Neural progenitor cell (in vitro differentiated cells): ENCODE measurements around the gene PHLPP1. TPM values are rescaled to one million over a fixed set of nuclear protein-coding genes. Genes with fewer than 3 reads are reported as not detected.

Experiments used
- DNase-seq: peaks from one replicate; pipeline ENCODE4 v3.0.0-alpha.2; 2016; ENCODE audit warnings: low spot score
- H2AFZ ChIP-seq: fragments of 200-600 bp; sonication (generic); replicated peaks from 2 replicates; pipeline ENCODE4 v1.6.1; 2016; ENCODE audit warnings: antibody characterized with exemption
- H3F3A ChIP-seq: fragments of 200-600 bp; sonication (generic); 2 replicates; pipeline ENCODE4 v1.6.1; 2016; ENCODE audit warnings: antibody characterized with exemption, low read depth
- H3K27ac ChIP-seq: fragments of 200-600 bp; sonication (generic); 2 replicates; pipeline ENCODE4 v1.5.1; 2016; ENCODE audit warnings: mild to moderate bottlenecking
- H3K27me3 ChIP-seq: fragments of 200-600 bp; sonication (generic); 2 replicates; pipeline ENCODE4 v1.6.1; 2016; ENCODE audit warnings: mild to moderate bottlenecking, moderate library complexity
- H3K36me3 ChIP-seq: fragments of 200-600 bp; sonication (generic); 2 replicates; pipeline ENCODE4 v1.5.1; 2016
- H3K4me1 ChIP-seq: fragments of 200-600 bp; sonication (generic); 2 replicates; pipeline ENCODE4 v1.6.1; 2016; ENCODE audit warnings: mixed run types
- H3K4me2 ChIP-seq: fragments of 200-600 bp; sonication (generic); 2 replicates; pipeline ENCODE4 v1.6.1; 2016
- H3K4me3 ChIP-seq: fragments of 200-600 bp; sonication (generic); 2 replicates; pipeline ENCODE4 v1.5.1; 2016
- H3K79me2 ChIP-seq: fragments of 200-600 bp; sonication (generic); 2 replicates; pipeline ENCODE4 v1.6.1; 2016; ENCODE audit warnings: low read depth
- H3K9ac ChIP-seq: fragments of 200-600 bp; sonication (generic); 2 replicates; pipeline ENCODE4 v1.6.1; 2016
- H3K9me3 ChIP-seq: fragments of 200-600 bp; sonication (generic); 2 replicates; pipeline ENCODE4 v1.5.1; 2016; ENCODE audit warnings: low read depth
- H4K20me1 ChIP-seq: fragments of 200-600 bp; sonication (generic); 2 replicates; pipeline ENCODE4 v1.6.1; 2016; ENCODE audit warnings: low read depth
- H3K27ac Mint-ChIP-seq: 3 replicates; pipeline ENCODE4 v1.8.0; 2021; ENCODE audit warnings: mixed read lengths
- H3K27me3 Mint-ChIP-seq: 2 replicates; pipeline ENCODE4 v1.8.0; 2022; ENCODE audit warnings: low read depth, mild to moderate bottlenecking, inconsistent platforms, moderate library complexity, mixed read lengths; ENCODE audit not compliant: insufficient read depth
- H3K36me3 Mint-ChIP-seq: 3 replicates; pipeline ENCODE4 v1.8.0; 2021; ENCODE audit warnings: mixed read lengths
- H3K4me1 Mint-ChIP-seq: 3 replicates; pipeline ENCODE4 v1.8.0; 2021; ENCODE audit warnings: mixed read lengths
- H3K4me3 Mint-ChIP-seq: 3 replicates; pipeline ENCODE4 v1.8.0; 2021; ENCODE audit warnings: mild to moderate bottlenecking, moderate library complexity, mixed read lengths
- H3K9me3 Mint-ChIP-seq: 3 replicates; pipeline ENCODE4 v1.8.0; 2020; ENCODE audit warnings: mixed read lengths
- EZH2 ChIP-seq: fragments of 200-600 bp; sonication (generic); IDR thresholded peaks from 2 replicates; pipeline ENCODE4 v1.6.1; 2017; ENCODE audit warnings: antibody characterized with exemption, mild to moderate bottlenecking, moderate library complexity
- EZH2phosphoT487 ChIP-seq: fragments of 200-600 bp; sonication (generic); IDR thresholded peaks from 2 replicates; pipeline ENCODE4 v1.6.1; 2017; ENCODE audit warnings: antibody characterized with exemption
- total RNA-seq: library from RNA; depleted of rRNA; stranded (reverse); fragments of >200 nt; gene quantifications from 2 replicates; pipeline ENCODE4 v1.2.3, GENCODE V29; 2015; ENCODE audit warnings: low replicate concordance
- TF ChIP-seq, protein P1 (sequence below): fragments of 200-600 bp; sonication (generic); IDR thresholded peaks from 2 replicates; pipeline ENCODE4 v1.5.1; 2017; ENCODE audit warnings: antibody characterized with exemption, mild to moderate bottlenecking

The PHLPP1 gene
- total RNA-seq, 1 donor from 2014 or later = 20.8 TPM

DNA sequence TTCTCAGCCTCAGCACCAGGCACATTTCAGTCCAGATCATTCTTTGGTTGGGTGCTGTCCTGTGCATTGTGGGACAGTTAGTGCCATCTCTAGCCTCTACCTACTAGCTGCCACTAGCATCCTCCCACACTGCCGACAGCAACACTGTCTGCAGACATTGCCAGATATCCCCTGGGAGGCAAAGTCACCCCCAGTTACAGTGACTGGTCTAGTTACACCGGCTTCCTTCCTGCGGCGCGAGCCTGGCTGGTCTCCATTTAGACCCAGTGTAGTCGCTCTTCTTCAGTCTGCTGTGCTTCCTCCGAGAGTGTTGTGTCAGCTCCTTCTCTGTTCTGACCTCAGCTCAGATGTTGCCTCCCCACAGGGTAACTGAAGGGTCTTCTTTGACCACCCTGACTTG, 283.1 kb downstream of the PHLPP1 start:
- H3K9ac ChIP-seq = no peak overlapping the region
- Mint-ChIP-seq H3K4me1 (peaks cover 4% of the 10 kb centered on the region), H3K27me3 (no peaks in the 10 kb centered on the region), H3K4me3 (no peak overlapping the region), H3K9me3 (no peaks in the 10 kb centered on the region), H3K36me3 (no peaks in the 10 kb centered on the region), H3K27ac (peak overlapping the region; percentile 69)
- no peak overlapping the region for H3K27ac ChIP-seq
- no peaks in the 10 kb centered on the region for H3K4me1 ChIP-seq
- H3K36me3 ChIP-seq = no peaks in the 10 kb centered on the region
- no peaks in the 10 kb centered on the region for H4K20me1 ChIP-seq
- TF ChIP-seq, protein P1, sequence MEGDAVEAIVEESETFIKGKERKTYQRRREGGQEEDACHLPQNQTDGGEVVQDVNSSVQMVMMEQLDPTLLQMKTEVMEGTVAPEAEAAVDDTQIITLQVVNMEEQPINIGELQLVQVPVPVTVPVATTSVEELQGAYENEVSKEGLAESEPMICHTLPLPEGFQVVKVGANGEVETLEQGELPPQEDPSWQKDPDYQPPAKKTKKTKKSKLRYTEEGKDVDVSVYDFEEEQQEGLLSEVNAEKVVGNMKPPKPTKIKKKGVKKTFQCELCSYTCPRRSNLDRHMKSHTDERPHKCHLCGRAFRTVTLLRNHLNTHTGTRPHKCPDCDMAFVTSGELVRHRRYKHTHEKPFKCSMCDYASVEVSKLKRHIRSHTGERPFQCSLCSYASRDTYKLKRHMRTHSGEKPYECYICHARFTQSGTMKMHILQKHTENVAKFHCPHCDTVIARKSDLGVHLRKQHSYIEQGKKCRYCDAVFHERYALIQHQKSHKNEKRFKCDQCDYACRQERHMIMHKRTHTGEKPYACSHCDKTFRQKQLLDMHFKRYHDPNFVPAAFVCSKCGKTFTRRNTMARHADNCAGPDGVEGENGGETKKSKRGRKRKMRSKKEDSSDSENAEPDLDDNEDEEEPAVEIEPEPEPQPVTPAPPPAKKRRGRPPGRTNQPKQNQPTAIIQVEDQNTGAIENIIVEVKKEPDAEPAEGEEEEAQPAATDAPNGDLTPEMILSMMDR = no peak
- TF ChIP-seq EZH2 (no peak), EZH2phosphoT487 (no peak)
- H3F3A ChIP-seq = no peaks in the 10 kb centered on the region
- DNase-seq = no peak
- no peaks in the 10 kb centered on the region for H3K9me3 ChIP-seq
- H3K4me2 ChIP-seq = no peak overlapping the region
- no peaks in the 10 kb centered on the region for H3K79me2 ChIP-seq
- no peak overlapping the region for H2AFZ ChIP-seq
- no peak overlapping the region for H3K4me3 ChIP-seq
- H3K27me3 ChIP-seq = no peaks in the 10 kb centered on the region

DNA sequence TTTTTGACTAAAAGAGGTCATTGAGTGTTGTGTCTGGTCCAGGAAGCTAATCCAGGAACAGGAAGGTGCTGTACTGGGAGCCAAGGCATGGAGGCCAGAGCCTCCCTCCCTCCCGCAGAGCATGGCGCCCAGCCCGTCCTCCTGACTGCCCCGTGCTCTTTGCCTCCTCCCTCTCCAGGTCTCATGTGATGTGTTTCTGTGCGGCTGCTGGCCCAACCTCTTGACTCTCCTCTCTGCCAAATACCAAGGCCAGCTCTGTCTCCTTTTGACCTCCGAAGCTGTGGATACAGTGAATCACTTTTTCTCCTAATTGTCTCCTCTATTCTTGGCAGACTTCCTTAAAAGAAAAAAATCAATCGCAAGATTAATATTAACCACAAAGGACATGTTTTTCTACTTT, 284.1 kb downstream of the PHLPP1 start:
- Histone ChIP-seq H3K9me3 (no peaks in the 10 kb centered on the region), H3K4me3 (no peak overlapping the region), H3K9ac (no peak overlapping the region), H4K20me1 (no peaks in the 10 kb centered on the region), H3K27me3 (no peaks in the 10 kb centered on the region), H3K27ac (no peak overlapping the region), H3K4me2 (no peak overlapping the region), H3K36me3 (no peaks in the 10 kb centered on the region), H3F3A (no peaks in the 10 kb centered on the region), H3K79me2 (no peaks in the 10 kb centered on the region), H3K4me1 (no peaks in the 10 kb centered on the region), H2AFZ (no peak overlapping the region)
- no peak overlapping the region for H3K4me3 Mint-ChIP-seq
- H3K9me3 Mint-ChIP-seq = no peaks in the 10 kb centered on the region
- no peak for TF ChIP-seq EZH2
- no peak for TF ChIP-seq EZH2phosphoT487
- TF ChIP-seq, protein P1 = no peak
- no peaks in the 10 kb centered on the region for H3K36me3 Mint-ChIP-seq
- peaks cover 4% of the 10 kb centered on the region for H3K4me1 Mint-ChIP-seq
- peaks cover 2% of the 10 kb centered on the region for H3K27me3 Mint-ChIP-seq
- DNase-seq = no peak
- no peak overlapping the region for H3K27ac Mint-ChIP-seq

DNA sequence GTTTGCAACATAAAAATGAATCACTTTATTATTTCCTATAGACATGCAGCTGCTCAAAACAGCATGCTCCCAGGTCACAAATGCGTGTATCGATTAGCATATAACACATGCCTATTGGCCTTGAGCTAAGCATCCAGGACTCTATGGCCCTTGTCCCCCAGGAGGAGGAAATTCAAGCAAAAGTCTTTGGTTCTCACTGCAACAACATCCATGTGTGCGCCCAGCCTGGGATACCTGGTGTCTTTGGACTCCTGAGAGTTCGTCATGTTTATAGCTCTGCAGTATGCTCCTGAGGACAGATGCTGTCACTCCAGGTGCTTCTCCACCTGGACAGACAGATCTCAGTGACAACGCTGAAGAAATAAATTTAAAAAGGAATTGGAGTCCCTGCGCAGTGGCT, 284.6 kb downstream of the PHLPP1 start:
- Histone ChIP-seq H3K9ac (no peak overlapping the region), H3K79me2 (no peaks in the 10 kb centered on the region), H3K4me1 (no peaks in the 10 kb centered on the region), H3K36me3 (no peaks in the 10 kb centered on the region), H3K27ac (no peak overlapping the region), H3K4me3 (no peak overlapping the region), H3K27me3 (no peaks in the 10 kb centered on the region), H2AFZ (no peak overlapping the region), H3F3A (no peaks in the 10 kb centered on the region), H3K4me2 (no peak overlapping the region), H3K9me3 (no peaks in the 10 kb centered on the region), H4K20me1 (no peaks in the 10 kb centered on the region)
- Mint-ChIP-seq H3K36me3 (no peaks in the 10 kb centered on the region), H3K4me3 (no peak overlapping the region), H3K9me3 (no peaks in the 10 kb centered on the region), H3K27me3 (peaks cover 4% of the 10 kb centered on the region), H3K27ac (no peak overlapping the region), H3K4me1 (peaks cover 4% of the 10 kb centered on the region)
- no peak for DNase-seq
- TF ChIP-seq EZH2 (no peak), EZH2phosphoT487 (no peak)
- TF ChIP-seq, protein P1 = no peak

DNA sequence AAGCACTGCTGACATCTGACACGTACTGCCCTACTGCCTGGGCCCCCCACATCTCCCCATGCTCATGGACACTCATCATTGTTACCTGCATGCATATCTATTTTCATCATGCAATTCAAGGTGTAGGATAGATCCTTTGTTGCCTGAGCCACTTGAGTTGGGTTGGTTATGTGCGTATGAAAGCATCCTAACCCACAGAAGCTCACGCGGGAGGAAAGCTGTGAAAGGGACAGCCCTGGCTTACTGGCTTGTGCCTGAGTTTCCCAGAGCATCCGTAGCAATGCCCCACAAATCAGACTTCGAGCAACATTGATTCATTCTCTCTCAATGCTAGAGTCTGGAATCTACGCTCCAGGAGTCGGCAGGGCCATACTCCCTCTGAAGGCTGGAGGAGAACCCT, 285.5 kb downstream of the PHLPP1 start:
- Mint-ChIP-seq H3K27ac (no peak overlapping the region), H3K4me1 (peaks cover 4% of the 10 kb centered on the region), H3K36me3 (no peaks in the 10 kb centered on the region), H3K4me3 (no peak overlapping the region), H3K9me3 (no peaks in the 10 kb centered on the region), H3K27me3 (peaks cover 4% of the 10 kb centered on the region)
- H3K36me3 ChIP-seq = no peaks in the 10 kb centered on the region
- H3K9me3 ChIP-seq = no peaks in the 10 kb centered on the region
- H3K4me2 ChIP-seq = no peak overlapping the region
- no peak for DNase-seq
- H3K27ac ChIP-seq = no peak overlapping the region
- TF ChIP-seq, protein P1 = no peak
- TF ChIP-seq EZH2 (no peak), EZH2phosphoT487 (no peak)
- no peaks in the 10 kb centered on the region for H4K20me1 ChIP-seq
- H2AFZ ChIP-seq = no peak overlapping the region
- H3K27me3 ChIP-seq = no peaks in the 10 kb centered on the region
- no peaks in the 10 kb centered on the region for H3K79me2 ChIP-seq
- no peak overlapping the region for H3K9ac ChIP-seq
- no peaks in the 10 kb centered on the region for H3K4me1 ChIP-seq
- H3F3A ChIP-seq = no peaks in the 10 kb centered on the region
- no peak overlapping the region for H3K4me3 ChIP-seq
